ENCODE measurements around the gene LRFN5. TPM values are rescaled to one million over a fixed set of nuclear protein-coding genes. Genes with fewer than 3 reads are reported as not detected.
"Not testable (repeated sequence)": the region's sequence is repeated elsewhere in the genome, so short reads cannot be mapped to it uniquely, and the experiment has no call there.

Gene LRFN5
- polyA plus RNA-seq, 4 donors: 0.35 to 0.76 TPM; not detected in 2

DNA sequence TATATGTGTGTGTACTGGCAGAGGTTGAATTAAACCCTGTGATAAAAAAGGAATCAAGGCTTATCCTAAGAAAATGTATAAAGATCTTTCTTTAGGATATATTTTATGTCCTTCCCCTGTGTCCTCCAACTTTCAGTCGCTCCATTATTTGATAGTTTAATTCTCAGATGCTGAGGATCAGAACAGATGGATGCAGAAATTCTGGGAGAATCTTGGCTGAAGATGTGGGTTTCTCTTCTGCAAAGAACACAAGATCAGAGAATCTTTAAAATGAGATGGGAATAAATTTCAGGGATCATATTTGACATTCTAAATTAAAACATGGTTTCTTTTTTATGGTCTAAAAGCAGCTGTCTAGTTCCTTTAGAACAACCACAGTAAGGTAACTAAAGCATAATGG lies 37.9 kb downstream of the LRFN5 start:
- Histone ChIP-seq H3K27me3 (ENCODE audit: control insufficient read depth in 3 of 3, insufficient read depth in 3 of 3, low read length in 3 of 3) (no peaks in the 10 kb centered on the region), H3K4me1 (ENCODE audit: control insufficient read depth in 3 of 3, insufficient read depth in 2 of 3, low read depth in 1 of 3, low read length in 2 of 3) (no peaks in the 10 kb centered on the region), H3K4me3 (ENCODE audit: low read depth in 1 of 3, low read length in 3 of 3) (no peak overlapping the region), H3K36me3 (ENCODE audit: control insufficient read depth in 3 of 3, insufficient read depth in 2 of 3, low read depth in 1 of 3, low read length in 3 of 3) (no peaks in the 10 kb centered on the region), H3K9me3 (ENCODE audit: control insufficient read depth in 2 of 2, insufficient read depth in 1 of 2, low read depth in 1 of 2, low read length in 1 of 2) (no peaks in the 10 kb centered on the region), H3K27ac (ENCODE audit: low read depth in 1 of 3, low read length in 2 of 3) (no peak overlapping the region)
- 77 to 93% (median 93%) methylated on average over 1 of the region's 1 CpG for WGBS, 3 donors
- FAIRE-seq (no peak), DNase-seq (no peak)

DNA sequence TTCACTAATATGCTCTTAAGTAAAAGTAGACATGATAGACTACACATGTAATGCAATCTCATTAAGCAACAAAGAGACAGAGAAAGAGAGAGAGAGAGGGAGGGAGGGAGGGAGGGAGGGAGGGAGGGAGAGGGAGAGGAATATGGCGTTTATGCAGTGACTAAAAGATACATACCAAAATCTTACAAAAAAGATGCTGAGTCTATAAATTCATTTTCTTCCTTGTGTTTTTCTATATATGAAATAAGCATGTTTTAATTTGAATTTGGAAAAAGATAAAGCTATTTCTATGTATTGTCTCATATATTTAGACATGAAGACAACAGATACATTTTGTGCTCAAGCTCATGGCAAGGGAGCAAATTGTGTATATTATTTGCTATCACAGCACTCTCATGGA lies 44.1 kb downstream of the LRFN5 start:
- no peak for FAIRE-seq
- Histone ChIP-seq H3K4me1 (ENCODE audit: control insufficient read depth in 3 of 3, insufficient read depth in 2 of 3, low read depth in 1 of 3, low read length in 2 of 3) (no peaks in the 10 kb centered on the region), H3K9me3 (ENCODE audit: control insufficient read depth in 2 of 2, insufficient read depth in 1 of 2, low read depth in 1 of 2, low read length in 1 of 2) (no peaks in the 10 kb centered on the region), H3K27ac (ENCODE audit: low read depth in 1 of 3, low read length in 2 of 3) (no peak overlapping the region), H3K36me3 (ENCODE audit: control insufficient read depth in 3 of 3, insufficient read depth in 2 of 3, low read depth in 1 of 3, low read length in 3 of 3) (no peaks in the 10 kb centered on the region), H3K27me3 (ENCODE audit: control insufficient read depth in 3 of 3, insufficient read depth in 3 of 3, low read length in 3 of 3) (no peaks in the 10 kb centered on the region), H3K4me3 (ENCODE audit: low read depth in 1 of 3, low read length in 3 of 3) (no peak overlapping the region)
- DNase-seq: no peak
- WGBS, 3 donors: 57 to 62% (median 57%) methylated on average over 1 of the region's 1 CpG

DNA sequence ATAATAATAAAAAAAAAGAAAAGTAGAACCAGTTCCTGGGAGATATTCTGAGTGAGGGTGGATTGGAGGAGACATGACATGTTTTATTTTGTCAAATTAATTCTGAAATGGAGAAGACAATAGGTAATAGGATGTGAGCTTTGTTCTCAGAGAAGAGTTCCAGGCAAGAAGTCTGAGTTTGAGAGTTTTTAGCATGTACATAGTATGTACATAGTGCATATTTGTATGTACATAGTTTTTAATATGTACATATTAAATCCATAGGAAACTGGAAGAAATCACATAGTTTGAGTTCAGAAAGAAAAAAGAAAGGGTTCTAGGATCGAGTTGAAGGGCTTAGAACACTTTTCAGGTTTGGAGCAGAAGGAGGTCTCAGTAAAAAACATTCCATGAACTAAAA lies 47.5 kb downstream of the LRFN5 start:
- no peaks in the 10 kb centered on the region for H3K27me3 ChIP-seq (ENCODE audit: control insufficient read depth in 3 of 3, insufficient read depth in 3 of 3, low read length in 3 of 3)
- H3K9me3 ChIP-seq (ENCODE audit: control insufficient read depth in 2 of 2, insufficient read depth in 1 of 2, low read depth in 1 of 2, low read length in 1 of 2): no peaks in the 10 kb centered on the region
- H3K27ac ChIP-seq (ENCODE audit: low read depth in 1 of 3, low read length in 2 of 3): no peak overlapping the region
- FAIRE-seq (no peak), DNase-seq (no peak)
- H3K4me3 ChIP-seq (ENCODE audit: low read depth in 1 of 3, low read length in 3 of 3): no peak overlapping the region
- no peaks in the 10 kb centered on the region for H3K36me3 ChIP-seq (ENCODE audit: control insufficient read depth in 3 of 3, insufficient read depth in 2 of 3, low read depth in 1 of 3, low read length in 3 of 3)
- H3K4me1 ChIP-seq (ENCODE audit: control insufficient read depth in 3 of 3, insufficient read depth in 2 of 3, low read depth in 1 of 3, low read length in 2 of 3): no peaks in the 10 kb centered on the region
- 8 to 48% (median 16%) methylated on average over 1 of the region's 1 CpG for WGBS, 3 donors

DNA sequence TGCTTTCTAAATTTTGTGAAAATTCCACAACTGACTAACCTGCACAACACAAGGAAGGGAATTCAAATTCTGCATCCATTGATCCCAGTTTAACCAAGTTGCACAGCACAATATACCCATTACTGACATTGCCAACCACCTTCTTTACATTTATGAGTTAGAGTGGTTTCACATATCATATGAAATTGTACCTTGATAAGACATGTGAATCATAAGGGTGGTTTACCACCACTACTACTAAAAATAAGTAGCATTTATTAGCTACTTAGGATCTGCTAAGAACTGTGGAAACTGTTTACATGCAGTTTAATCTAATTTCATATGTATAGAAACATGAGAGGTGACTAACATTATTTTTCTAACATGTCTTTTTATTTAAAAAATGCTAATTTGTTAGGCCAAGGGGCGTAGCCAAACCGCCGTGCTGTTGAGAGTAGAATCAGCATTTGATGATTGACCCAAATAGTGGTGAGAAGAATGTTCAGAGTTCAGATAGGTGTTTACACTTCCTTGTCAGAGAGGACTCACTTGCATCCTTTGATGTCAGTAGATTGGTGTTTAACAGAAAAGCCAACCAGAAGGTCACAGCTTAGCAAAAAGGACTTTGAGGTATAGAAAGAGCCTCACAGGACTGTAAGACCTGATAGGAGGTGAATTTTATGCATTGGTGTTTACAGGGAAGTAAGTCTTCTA lies 56.2 kb downstream of the LRFN5 start:
- H3K27me3 ChIP-seq (ENCODE audit: control insufficient read depth in 3 of 3, insufficient read depth in 3 of 3, low read length in 3 of 3): no peaks in the 10 kb centered on the region
- FAIRE-seq: no peak
- 54 to 79% (median 73%) methylated on average over 3 of the region's 3 CpGs for WGBS, 3 donors
- H3K36me3 ChIP-seq (ENCODE audit: control insufficient read depth in 3 of 3, insufficient read depth in 2 of 3, low read depth in 1 of 3, low read length in 3 of 3): no peaks in the 10 kb centered on the region
- H3K4me3 ChIP-seq (ENCODE audit: low read depth in 1 of 3, low read length in 3 of 3): no peak overlapping the region
- H3K9me3 ChIP-seq (ENCODE audit: control insufficient read depth in 2 of 2, insufficient read depth in 1 of 2, low read depth in 1 of 2, low read length in 1 of 2): no peaks in the 10 kb centered on the region
- no peak for DNase-seq
- H3K4me1 ChIP-seq (ENCODE audit: control insufficient read depth in 3 of 3, insufficient read depth in 2 of 3, low read depth in 1 of 3, low read length in 2 of 3): no peaks in the 10 kb centered on the region
- H3K27ac ChIP-seq (ENCODE audit: low read depth in 1 of 3, low read length in 2 of 3): no peak overlapping the region

- DNase-seq: no peak
These were observed 56.8 kb downstream of the LRFN5 start for GRCh38 chr14:41663473-41663850.

GRCh38 chr14:41666301-41666700 lies 59.6 kb downstream of the LRFN5 start:
- WGBS, 3 donors: 27 to 42% (median 33%) methylated on average over 2 of the region's 2 CpGs
- Histone ChIP-seq H3K36me3 (ENCODE audit: control insufficient read depth in 3 of 3, insufficient read depth in 2 of 3, low read depth in 1 of 3, low read length in 3 of 3) (no peaks in the 10 kb centered on the region), H3K4me1 (ENCODE audit: control insufficient read depth in 3 of 3, insufficient read depth in 2 of 3, low read depth in 1 of 3, low read length in 2 of 3) (no peaks in the 10 kb centered on the region), H3K27me3 (ENCODE audit: control insufficient read depth in 3 of 3, insufficient read depth in 3 of 3, low read length in 3 of 3) (no peaks in the 10 kb centered on the region), H3K27ac (ENCODE audit: low read depth in 1 of 3, low read length in 2 of 3) (no peak overlapping the region), H3K4me3 (ENCODE audit: low read depth in 1 of 3, low read length in 3 of 3) (no peak overlapping the region), H3K9me3 (ENCODE audit: control insufficient read depth in 2 of 2, insufficient read depth in 1 of 2, low read depth in 1 of 2, low read length in 1 of 2) (no peaks in the 10 kb centered on the region)
- no peak for FAIRE-seq
- DNase-seq: no peak

More at GRCh38 chr14:41663473-41663850, 56.8 kb downstream of the LRFN5 start:
- no peaks in the 10 kb centered on the region for H3K4me1 ChIP-seq (ENCODE audit: control insufficient read depth in 3 of 3, insufficient read depth in 2 of 3, low read depth in 1 of 3, low read length in 2 of 3)
- no peak for FAIRE-seq
- H3K27ac ChIP-seq (ENCODE audit: low read depth in 1 of 3, low read length in 2 of 3): no peak overlapping the region
- no peak overlapping the region for H3K4me3 ChIP-seq (ENCODE audit: low read depth in 1 of 3, low read length in 3 of 3)
- no peaks in the 10 kb centered on the region for H3K36me3 ChIP-seq (ENCODE audit: control insufficient read depth in 3 of 3, insufficient read depth in 2 of 3, low read depth in 1 of 3, low read length in 3 of 3)
- H3K9me3 ChIP-seq (ENCODE audit: control insufficient read depth in 2 of 2, insufficient read depth in 1 of 2, low read depth in 1 of 2, low read length in 1 of 2): no peaks in the 10 kb centered on the region
- H3K27me3 ChIP-seq (ENCODE audit: control insufficient read depth in 3 of 3, insufficient read depth in 3 of 3, low read length in 3 of 3): no peaks in the 10 kb centered on the region
- WGBS, 3 donors: 64 to 76% (median 65%) methylated on average over 2 of the region's 2 CpGs

DNA sequence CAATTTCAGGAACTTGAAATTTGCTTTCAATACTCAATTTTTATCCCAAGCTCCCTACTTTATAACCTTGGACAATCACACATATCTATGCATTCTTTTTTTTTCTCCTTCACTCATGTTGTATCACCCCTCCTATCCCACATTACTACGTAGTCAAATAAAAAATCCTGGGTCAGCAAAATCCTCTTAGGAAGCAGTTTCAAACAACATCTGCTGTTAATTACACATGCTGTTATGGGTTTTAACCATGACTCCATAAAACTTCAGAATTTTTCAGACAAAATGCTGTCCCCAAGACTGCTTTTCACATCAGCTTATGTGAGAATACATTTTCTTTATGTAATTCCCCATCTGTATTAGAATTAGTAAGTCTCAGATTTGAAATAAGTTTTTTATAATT lies 61.7 kb downstream of the LRFN5 start:
- no peak for DNase-seq
- H3K4me3 ChIP-seq (ENCODE audit: low read depth in 1 of 3, low read length in 3 of 3): no peak overlapping the region
- no peaks in the 10 kb centered on the region for H3K9me3 ChIP-seq (ENCODE audit: control insufficient read depth in 2 of 2, insufficient read depth in 1 of 2, low read depth in 1 of 2, low read length in 1 of 2)
- FAIRE-seq: no peak
- no peaks in the 10 kb centered on the region for H3K36me3 ChIP-seq (ENCODE audit: control insufficient read depth in 3 of 3, insufficient read depth in 2 of 3, low read depth in 1 of 3, low read length in 3 of 3)
- H3K27ac ChIP-seq (ENCODE audit: low read depth in 1 of 3, low read length in 2 of 3): no peak overlapping the region
- no peaks in the 10 kb centered on the region for H3K4me1 ChIP-seq (ENCODE audit: control insufficient read depth in 3 of 3, insufficient read depth in 2 of 3, low read depth in 1 of 3, low read length in 2 of 3)
- 56 to 69% (median 61%) methylated on average over 1 of the region's 1 CpG for WGBS, 3 donors
- no peaks in the 10 kb centered on the region for H3K27me3 ChIP-seq (ENCODE audit: control insufficient read depth in 3 of 3, insufficient read depth in 3 of 3, low read length in 3 of 3)

GRCh38 chr14:41673601-41674000 lies 66.9 kb downstream of the LRFN5 start:
- not testable (repeated sequence) for H3K27me3 ChIP-seq (ENCODE audit: control insufficient read depth in 3 of 3, insufficient read depth in 3 of 3, low read length in 3 of 3); H3K36me3 ChIP-seq (ENCODE audit: control insufficient read depth in 3 of 3, insufficient read depth in 2 of 3, low read depth in 1 of 3, low read length in 3 of 3); FAIRE-seq; H3K27ac ChIP-seq (ENCODE audit: low read depth in 1 of 3, low read length in 2 of 3); H3K9me3 ChIP-seq (ENCODE audit: control insufficient read depth in 2 of 2, insufficient read depth in 1 of 2, low read depth in 1 of 2, low read length in 1 of 2); DNase-seq; H3K4me1 ChIP-seq (ENCODE audit: control insufficient read depth in 3 of 3, insufficient read depth in 2 of 3, low read depth in 1 of 3, low read length in 2 of 3); H3K4me3 ChIP-seq (ENCODE audit: low read depth in 1 of 3, low read length in 3 of 3)
- WGBS, 3 donors: 96 to 100% (median 96%) methylated on average over 7 to 24 of the region's 24 CpGs

DNA sequence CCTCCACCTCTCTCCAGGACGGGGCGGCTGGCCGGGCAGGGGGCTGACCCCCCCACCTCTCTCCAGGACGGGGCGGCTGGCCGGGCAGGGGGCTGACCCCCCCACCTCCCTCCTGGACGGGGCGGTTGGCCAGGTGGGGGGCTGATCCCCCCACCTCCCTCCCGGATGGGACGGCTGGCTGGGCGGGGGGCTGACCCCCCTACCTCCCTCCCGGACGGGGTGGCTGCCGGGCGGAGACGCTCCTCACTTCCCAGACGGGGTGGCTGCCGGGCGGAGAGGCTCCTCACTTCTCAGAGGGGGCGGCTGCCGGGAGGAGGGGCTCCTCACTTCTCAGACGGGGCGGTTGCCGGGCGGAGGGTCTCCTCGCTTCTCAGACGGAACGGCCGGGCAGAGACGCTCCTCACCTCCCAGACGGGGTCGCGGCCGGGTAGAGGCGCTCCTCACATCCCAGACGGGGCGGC lies 67.9 kb downstream of the LRFN5 start:
- not testable (repeated sequence) for H3K4me1 ChIP-seq (ENCODE audit: control insufficient read depth in 3 of 3, insufficient read depth in 2 of 3, low read depth in 1 of 3, low read length in 2 of 3); H3K27ac ChIP-seq (ENCODE audit: low read depth in 1 of 3, low read length in 2 of 3); H3K36me3 ChIP-seq (ENCODE audit: control insufficient read depth in 3 of 3, insufficient read depth in 2 of 3, low read depth in 1 of 3, low read length in 3 of 3); DNase-seq; H3K4me3 ChIP-seq (ENCODE audit: low read depth in 1 of 3, low read length in 3 of 3); H3K27me3 ChIP-seq (ENCODE audit: control insufficient read depth in 3 of 3, insufficient read depth in 3 of 3, low read length in 3 of 3); FAIRE-seq
- H3K9me3 ChIP-seq (ENCODE audit: control insufficient read depth in 2 of 2, insufficient read depth in 1 of 2, low read depth in 1 of 2, low read length in 1 of 2): peaks cover 0 to 11% of the 10 kb centered on the region in 2 donors
- WGBS, 3 donors: 91 to 95% (median 94%) methylated on average over 10 to 37 of the region's 37 CpGs
